H1 (cell line): ENCODE results near the gene TMEM59L. TPM values are rescaled to one million over a fixed set of nuclear protein-coding genes. Genes with fewer than 3 reads are reported as not detected.

Source experiments
- BACH1 ChIP-seq: IDR thresholded peaks from 2 replicates; pipeline ENCODE4 v1.6.1; 2012; ENCODE audit warnings: low read length, improper control_type of control experiment
- CHD1 ChIP-seq: IDR thresholded peaks from 2 replicates; pipeline ENCODE4 v1.6.1; 2012; ENCODE audit warnings: low read depth, low read length, improper control_type of control experiment
- RAD21 ChIP-seq, 2 experiments: IDR thresholded peaks in 1 of 2; conservative IDR thresholded peaks in 1 of 2; 2 replicates each; pipeline ENCODE4 v1.6.1; 2011; ENCODE audit warnings: low read depth in 2 of 2, low read length in 2 of 2, improper control_type of control experiment in 1 of 2, inconsistent platforms in 1 of 2, mild to moderate bottlenecking in 1 of 2, moderate library complexity in 1 of 2
- RXRA ChIP-seq: IDR thresholded peaks from 2 replicates; pipeline ENCODE4 v1.6.1; 2011; ENCODE audit warnings: low read depth, mild to moderate bottlenecking, low read length, moderate library complexity; ENCODE audit not compliant: insufficient read depth
- SUZ12 ChIP-seq: fragments of 200-600 bp; sonication (generic); IDR thresholded peaks from 2 replicates; pipeline ENCODE4 v1.6.1; 2012; ENCODE audit warnings: mild to moderate bottlenecking, inconsistent platforms, low read length, moderate library complexity, mixed read lengths
- polyA plus RNA-seq, 7 experiments: library from polyadenylated mRNA; depleted of rRNA in 3 of 7; stranded (reverse) in 5 of 7; unstranded in 2 of 7; fragments of >200 nt in 5 of 7; fragments of 200-250 nt in 2 of 7; gene quantifications; 1 replicate in 5 of 7; 2 replicates in 1 of 7; 4 replicates in 1 of 7; pipeline versions ENCODE4 v1.2.1 to v1.2.3, GENCODE V29; 2011 to 2013; ENCODE audit warnings: missing spikeins in 2 of 7, mixed read lengths in 2 of 7
- total RNA-seq: library from RNA; stranded (reverse); fragmentation: NEBNext Ultra II Directional; extraction: Animal tissue kit (Norgen Biotek cat#: 25700); gene quantifications from 2 replicates; pipeline ENCODE4 v1.2.1, GENCODE V29; 2021
- TF ChIP-seq, protein P1 (sequence below): IDR thresholded peaks from 2 replicates; pipeline ENCODE4 v1.6.1; 2011; ENCODE audit warnings: low read depth, mild to moderate bottlenecking, low read length; ENCODE audit not compliant: insufficient read depth

The TMEM59L gene
- total and polyA plus RNA-seq, 2 of the 8 experiments (the other 6 are each of a cell fraction or from before 2014, with no cell fraction given), result 4.0 to 12.2 TPM

DNA sequence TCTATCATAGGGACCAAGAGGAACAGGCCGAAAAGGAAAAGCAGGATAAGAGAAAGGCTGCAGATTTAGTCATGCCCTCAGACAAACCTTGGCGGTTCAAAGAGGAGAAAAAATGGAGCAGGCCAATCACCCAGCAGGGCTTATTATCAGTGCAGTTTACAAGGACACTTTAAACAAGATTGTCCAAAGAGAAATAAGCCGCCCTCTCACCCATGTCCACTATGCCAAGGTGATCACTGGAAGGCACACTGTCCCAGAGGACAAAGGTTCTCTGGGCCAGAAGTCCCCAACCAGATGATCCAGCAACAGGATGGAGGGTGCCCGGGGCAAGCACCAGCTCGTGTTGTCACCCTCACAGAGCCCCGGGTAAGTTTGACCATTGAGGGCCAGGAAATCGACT lies 32.4 kb upstream of the TMEM59L start (continued):
- TF ChIP-seq, protein P1, sequence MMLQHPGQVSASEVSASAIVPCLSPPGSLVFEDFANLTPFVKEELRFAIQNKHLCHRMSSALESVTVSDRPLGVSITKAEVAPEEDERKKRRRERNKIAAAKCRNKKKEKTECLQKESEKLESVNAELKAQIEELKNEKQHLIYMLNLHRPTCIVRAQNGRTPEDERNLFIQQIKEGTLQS, result no peak
- TF ChIP-seq RAD21 (IDR thresholded peaks at IDR 0.05 in 1 of 2, conservative IDR thresholded peaks at IDR 0.05 in 1 of 2; ENCODE audit: low read depth in 2 of 2, low read length in 2 of 2) (no peak), CHD1 (no peak), BACH1 (no peak), RXRA (no peak), SUZ12 (no peak)
